ENCODE measurements around the gene BNIP3.

The BNIP3 gene

GRCh38 chr10:131920151-131920550 lies 61.6 kb downstream of the BNIP3 start:
- TF ChIP-seq REST (IDR thresholded peaks at IDR 0.05; ENCODE audit: insufficient read depth in 1 of 2, low read depth in 2 of 2, low read length in 2 of 2): no peak
- TF ChIP-seq FOXP2 (optimal IDR thresholded peaks at IDR 0.05; ENCODE audit: borderline replicate concordance, extremely low read depth, extremely low read length, insufficient read depth): no peak
- TF ChIP-seq SIN3A (IDR thresholded peaks at IDR 0.05; ENCODE audit: borderline replicate concordance, insufficient read depth, low read length): no peak
- TF ChIP-seq TAF1 (IDR thresholded peaks at IDR 0.05; ENCODE audit: borderline replicate concordance, insufficient read depth, low read length): no peak
- no peak for TF ChIP-seq POLR2AphosphoS5 (IDR thresholded peaks at IDR 0.05; ENCODE audit: low read depth, low read length)

Measured in PFSK-1 (cell line).